Measurements from ENCODE around the gene KAZALD1.

KAZALD1 gene

DNA sequence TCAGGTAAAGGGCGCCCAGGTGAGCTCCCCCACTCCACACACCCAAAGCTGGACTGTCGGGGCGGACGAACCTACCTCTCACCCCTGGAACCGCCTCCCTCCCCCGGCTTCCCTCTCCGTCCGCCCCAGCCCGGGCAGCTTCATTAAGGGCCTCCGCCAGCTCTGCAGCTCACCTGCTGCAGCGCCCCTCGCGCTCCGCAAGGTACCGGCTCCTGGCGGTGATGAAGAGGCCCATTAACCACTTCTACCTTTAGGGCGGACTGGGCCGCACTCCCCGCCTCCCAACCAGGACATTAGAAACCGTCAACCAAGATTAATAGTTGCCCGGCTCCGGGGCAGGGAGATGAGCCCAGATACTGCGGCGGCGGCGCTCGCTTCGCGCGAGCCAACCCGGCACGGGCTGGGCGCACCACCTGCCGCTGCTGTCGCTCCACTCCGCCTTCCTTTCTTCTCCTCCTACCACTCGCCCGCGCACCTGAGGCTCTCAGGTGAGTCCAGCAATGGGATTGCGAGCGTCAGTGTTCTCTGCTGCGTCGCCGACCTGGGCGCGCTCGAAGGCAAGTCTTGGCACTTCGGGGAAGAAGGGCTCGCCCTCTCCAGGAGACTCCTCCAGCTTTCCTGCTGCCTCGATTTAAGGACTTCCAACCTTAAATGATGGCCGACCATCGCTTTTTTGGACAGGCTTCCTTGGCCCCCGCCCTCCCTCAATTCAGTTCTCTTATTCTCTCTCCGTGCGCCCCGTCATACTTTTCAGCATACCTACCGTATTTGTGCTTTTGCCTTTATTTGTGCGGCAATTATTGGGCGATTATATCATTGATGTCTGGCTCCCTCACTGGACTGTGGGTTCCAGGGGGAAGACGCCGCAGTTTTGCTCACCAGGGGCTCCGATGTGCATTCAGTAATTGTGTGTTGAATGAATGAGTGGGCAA lies 13.6 kb upstream of the KAZALD1 start:
- no peak for DNase-seq (ENCODE audit: low read depth)

DNA sequence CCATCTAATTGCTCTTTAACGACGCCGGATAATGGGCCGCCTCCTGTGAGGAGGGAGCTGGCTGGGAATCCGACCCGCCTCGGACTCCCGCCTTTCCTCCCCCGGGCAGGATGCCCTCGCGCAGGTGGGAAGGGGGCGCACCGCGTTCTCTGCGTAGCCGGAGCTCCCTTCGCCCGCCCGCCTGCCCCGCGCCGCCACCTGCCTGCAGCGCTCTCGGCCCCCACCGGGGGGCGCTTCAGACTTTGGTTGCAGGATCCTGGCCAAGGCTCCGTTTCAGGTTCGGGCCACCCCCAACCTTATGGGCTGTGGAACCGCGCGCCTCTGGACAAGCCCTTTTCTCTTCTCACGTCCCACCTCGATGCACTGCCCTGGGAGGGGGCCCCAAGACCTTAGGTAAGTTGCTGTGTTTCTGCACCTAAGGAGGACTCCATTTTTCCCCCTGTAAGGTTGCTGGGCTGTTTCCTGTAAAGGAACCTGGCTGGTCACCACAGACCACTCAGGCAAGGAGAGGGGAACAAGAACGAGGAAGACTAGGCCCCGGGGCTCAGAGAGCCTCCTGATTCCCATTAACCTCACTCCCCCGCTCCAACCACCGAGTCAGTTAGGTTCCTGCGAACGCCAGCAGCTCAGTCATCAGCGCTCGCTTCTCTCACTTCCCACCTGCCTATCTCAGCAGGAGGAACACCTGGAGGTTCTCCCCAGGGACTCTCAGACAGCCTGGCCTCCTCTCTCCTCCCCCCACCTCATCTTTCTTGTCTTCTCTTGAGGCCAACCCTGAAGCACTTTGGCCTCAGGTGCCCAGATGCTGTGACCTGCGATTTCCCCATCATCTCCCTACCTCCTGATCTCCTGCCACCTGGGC lies 11.3 kb upstream of the KAZALD1 start:
- peak; percentile 78 for DNase-seq (ENCODE audit: low read depth)

DNA sequence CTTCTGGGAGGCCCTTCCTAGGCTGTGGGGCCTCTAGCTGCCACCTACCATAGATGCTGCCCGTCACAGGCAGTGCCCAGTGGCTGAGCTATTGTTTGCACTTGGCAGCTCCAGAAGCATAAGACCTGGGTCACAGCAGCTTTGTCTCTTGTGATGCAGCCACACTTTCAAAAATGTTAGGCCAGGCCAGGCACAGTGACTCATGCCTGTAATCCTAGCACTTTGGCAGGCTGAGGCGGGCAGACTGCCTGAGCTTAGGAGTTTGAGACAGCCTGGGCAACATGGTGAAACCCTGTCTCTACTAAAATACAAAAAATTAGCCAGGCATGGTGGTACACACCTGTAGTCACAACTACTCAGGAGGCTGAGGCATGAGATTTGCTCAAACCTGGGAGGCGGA lies 9.5 kb upstream of the KAZALD1 start:
- DNase-seq (ENCODE audit: low read depth) = no peak

DNA sequence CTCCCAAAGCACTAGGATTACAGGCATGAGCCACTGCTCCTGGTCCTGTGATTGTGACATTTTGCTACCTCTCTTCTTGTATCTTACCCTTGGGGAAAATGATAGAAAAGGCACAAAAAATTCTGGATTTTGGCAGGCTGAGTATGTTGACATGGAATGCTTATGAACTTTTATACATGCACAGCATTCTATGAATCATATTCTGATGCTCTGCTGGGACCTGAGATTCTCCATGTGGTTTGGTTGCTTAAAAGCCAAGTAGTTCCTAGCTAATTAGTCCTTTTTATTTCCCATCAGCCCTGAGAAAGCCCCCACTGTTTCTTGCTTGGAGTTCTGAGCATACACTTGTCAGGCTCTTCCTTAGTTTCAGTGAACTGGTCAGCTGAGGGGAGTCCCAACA lies 8.3 kb upstream of the KAZALD1 start:
- DNase-seq (ENCODE audit: low read depth) = no peak

DNA sequence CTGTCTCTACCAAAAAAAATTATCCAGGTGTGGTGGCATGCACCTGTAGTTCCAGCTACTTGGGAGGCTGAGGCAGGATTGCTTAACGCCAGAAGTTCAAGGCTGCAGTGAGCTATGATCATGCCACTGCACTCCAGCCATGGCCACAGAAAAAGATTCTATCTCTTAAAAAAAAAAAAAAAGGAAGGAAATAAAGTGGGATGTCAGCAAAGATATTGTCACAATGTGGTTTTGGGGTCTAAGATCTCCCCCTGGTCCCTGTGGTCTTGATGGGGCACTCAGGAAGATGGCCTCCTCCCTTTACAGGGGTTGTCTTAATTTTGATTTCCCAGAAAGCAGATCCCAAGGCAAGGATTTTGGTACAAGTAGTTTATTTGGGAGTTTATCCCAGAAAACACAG lies 7.4 kb upstream of the KAZALD1 start:
- no peak for DNase-seq (ENCODE audit: low read depth)

DNA sequence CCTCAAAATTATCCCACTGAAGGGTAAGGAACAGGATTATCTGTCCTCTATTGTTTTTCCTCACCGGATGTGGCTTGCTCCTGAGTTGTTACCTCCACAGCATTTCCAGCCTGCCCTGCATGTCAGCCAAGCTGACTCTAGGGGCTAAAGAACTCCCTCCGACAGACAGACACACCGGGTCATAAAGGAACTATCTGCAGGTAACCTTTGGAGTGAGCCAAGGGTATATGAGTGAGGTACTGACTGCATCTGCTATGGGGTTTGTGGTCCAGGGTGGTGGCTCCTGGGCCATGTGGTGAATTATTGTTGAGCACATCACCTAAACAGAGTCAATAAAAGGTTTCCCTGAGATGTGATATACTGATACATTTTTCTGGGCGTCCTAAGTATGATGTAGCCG lies 6.9 kb upstream of the KAZALD1 start:
- no peak for DNase-seq (ENCODE audit: low read depth)

DNA sequence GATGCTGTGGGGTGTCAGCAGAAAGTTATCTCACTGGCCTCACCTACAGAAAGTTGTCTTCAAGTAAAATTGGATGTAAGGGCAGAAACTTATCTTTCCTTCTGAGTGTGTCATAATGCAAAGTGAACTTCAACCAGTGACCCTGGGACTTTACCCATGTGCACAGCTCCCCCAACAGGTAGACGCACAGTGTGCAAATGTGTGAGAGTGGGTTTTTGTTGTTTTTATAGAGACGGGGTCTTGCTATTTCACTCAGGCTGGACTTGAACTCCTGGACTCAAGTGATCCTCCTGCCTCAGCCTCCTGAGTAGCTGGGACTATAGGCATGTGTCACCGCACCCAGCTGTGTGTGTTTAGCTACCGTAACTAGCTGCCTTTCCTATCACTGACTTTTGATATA lies 6.4 kb upstream of the KAZALD1 start:
- DNase-seq (ENCODE audit: low read depth) = no peak

DNA sequence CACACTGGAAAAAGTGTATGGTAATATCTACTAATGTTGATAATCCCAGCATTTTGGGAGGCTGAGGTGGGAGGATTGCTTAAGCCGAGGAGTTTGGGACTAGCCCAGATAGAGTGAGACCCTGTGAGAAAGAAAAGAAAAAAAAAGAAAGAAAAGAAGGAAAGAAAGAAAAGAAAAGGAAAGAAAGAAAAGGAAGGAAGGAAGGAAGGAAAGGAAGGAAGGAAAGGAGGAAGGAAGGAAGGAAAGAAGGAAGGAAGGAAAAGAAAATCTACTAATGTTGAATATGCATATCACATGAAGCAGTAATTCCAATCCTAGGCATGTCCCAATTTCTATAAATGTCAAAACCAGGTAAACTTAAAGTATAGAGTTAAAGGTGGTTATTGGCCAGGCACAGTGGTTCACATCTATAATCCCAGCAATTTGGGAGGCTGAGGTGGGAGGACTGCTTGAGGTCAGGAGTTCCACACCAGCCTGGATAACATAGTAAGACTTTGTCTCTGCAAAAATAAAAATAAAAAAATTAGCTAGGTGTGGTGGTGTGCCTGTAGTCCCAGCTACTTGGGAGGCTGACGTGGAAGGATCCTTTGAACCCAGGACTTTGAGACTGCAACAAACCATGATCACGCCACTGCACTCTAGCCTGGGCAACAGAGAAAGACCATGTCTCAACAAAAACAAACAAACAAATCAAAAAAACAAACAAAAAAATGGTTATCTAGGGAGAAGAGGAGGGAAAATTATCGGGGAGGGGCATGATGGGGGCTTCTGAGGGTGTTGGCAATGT lies 5.2 kb upstream of the KAZALD1 start:
- no peak for DNase-seq (ENCODE audit: low read depth)

DNA sequence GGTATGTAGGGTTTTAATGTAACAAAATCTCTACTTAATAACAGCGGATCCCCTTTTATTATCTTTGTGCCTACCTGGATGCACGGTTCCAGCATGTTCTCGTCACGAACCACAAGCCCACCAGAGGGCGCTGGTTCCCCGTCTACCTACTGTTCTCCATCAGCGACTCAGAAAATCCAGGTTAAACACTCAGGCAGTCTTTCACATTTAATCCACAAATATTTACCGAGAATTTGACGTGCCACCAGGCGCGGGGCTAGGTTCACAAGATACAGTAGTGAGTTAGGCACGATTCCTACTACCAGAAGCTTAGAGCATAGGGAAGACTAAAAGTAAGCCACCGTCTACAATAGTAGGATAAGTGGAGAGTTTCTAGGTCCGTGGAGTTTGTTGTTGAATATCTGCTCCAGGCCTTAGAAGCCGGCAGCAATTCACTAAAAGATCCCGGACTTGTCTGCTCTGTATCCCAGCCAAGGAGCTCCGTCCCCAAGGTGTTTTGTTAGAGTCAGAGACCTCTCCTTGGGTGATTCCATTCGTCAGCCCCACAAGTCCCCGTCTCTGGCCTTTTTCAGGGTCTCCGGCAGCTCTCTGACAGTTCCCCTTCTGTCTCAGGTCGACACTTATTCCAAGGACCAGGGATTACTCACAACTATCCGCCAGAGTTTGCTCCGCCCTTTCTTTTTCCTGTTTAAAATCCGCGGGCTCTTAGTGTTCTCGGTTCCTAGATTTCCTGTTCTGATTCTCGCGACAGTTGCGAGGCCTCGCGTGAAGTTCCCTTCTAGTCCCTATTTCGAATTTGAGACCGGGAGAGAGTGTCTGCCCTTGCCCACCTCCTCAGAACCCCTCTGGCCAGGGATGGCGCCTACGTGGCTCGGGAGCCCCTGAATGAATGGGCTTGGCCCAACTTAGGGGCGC lies 1.5 kb upstream of the KAZALD1 start:
- DNase-seq (ENCODE audit: low read depth) = peak; percentile 94

DNA sequence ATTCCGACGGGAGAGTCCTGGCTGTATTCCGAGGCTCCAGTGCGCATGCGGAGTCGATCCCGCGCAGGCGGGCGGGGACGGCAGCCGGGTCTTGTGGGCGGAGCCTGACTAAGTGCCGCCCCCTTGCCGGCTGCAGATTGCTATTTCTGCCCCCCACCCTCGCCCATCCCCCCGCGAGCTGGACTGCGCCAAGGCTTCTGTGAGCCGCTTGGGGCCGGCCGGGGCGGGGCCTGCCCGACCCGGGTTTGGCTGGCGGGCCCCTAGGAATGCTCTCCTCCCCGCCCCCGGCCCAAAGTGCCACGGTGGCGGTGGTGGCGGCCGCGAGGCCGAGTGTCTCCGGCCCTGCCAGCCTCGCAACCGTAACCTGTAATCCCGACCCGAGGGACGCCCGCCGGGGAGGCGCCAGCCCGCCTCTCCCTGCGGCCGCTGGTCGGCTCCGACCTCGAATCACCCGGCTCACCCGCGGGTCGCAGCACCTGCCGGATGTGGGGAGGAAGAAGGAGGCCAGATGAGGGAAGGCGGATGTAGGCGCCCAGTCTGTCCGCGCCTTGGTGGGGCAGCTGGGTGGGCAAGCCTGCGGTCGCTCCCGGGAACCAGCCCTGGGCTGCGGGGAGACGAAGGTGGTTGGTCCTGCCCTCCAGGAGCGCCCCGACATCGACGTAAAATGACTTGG lies 702 bp upstream of the KAZALD1 start:
- DNase-seq (ENCODE audit: low read depth) = peak; percentile 89

DNA sequence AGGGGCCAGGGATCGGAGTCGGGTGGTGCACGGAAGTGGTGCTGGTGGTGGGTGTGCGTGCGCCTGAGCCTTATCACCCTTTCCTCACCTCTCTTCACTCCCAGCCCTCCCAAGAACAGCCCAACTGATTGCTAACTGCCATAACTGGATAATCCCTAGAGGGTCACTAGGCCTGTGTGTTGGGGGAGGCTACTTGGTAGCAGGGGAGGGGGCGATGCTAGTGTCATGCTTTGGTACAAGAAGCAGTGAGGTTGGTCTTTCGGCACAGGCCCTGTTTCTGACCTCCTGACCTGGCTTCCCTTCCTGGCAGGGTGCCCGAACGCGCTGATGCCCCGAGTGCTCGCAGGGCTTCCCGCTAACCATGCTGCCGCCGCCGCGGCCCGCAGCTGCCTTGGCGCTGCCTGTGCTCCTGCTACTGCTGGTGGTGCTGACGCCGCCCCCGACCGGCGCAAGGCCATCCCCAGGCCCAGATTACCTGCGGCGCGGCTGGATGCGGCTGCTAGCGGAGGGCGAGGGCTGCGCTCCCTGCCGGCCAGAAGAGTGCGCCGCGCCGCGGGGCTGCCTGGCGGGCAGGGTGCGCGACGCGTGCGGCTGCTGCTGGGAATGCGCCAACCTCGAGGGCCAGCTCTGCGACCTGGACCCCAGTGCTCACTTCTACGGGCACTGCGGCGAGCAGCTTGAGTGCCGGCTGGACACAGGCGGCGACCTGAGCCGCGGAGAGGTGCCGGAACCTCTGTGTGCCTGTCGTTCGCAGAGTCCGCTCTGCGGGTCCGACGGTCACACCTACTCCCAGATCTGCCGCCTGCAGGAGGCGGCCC lies 652 bp downstream of the KAZALD1 start:
- peak; percentile 38 for DNase-seq (ENCODE audit: low read depth)

DNA sequence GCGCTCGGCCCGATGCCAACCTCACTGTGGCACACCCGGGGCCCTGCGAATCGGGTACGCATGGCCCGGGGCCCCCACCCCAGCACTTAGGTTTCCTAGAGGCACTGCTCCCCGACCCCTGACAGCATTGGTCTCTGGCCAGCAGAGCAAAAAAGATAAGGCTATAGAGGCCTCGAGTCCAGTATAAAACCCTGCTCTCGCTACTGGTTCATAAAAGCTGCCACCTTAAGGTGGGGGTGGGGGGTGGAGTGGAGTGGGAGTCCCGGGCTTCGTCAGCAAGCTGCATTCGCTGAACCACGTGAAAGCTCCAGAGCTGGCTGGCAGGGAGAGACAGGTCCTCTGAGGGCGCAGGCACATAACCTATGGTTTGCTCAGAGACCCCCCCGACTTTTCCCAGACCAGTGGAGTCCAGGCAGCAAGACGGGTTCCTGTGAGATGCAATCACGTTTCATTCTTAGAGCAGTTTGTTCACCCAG lies 1.3 kb downstream of the KAZALD1 start:
- no peak for DNase-seq (ENCODE audit: low read depth)

DNA sequence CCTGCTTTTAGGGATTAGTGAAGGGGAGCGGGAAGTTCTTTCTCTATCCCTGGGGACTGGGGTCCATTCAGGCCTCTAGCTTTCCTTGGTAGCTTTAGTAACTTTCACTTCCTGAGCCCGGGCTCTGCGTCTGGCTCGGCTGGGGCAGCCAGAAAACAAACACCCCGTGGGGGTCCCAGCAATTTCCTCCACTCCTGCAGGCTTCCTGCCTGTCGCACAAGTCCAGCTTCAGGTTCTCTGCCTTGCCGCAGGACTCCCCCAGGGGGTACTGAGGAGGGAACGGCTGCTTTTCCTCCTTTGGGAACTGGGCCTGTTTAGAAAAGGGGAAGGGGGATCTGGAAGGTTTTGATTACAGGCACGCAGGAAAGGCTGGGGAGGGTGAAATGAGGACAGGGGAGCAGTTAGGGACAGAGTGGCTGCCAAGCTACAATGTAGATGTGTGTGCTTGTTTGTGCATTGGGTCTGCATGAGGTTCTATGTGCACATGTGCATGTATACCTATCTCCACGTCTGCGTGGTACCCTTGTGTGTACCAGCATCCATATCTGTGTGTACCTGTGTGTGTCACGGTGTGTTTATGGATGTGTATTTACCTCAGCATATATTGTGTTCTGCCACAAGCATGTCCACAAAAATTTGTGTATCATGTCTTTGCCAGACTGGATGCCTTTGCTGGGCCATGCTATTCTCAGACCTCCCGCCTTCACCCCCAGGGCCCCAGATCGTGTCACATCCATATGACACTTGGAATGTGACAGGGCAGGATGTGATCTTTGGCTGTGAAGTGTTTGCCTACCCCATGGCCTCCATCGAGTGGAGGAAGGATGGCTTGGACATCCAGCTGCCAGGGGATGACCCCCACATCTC lies 2.0 kb downstream of the KAZALD1 start:
- DNase-seq (ENCODE audit: low read depth) = no peak

DNA sequence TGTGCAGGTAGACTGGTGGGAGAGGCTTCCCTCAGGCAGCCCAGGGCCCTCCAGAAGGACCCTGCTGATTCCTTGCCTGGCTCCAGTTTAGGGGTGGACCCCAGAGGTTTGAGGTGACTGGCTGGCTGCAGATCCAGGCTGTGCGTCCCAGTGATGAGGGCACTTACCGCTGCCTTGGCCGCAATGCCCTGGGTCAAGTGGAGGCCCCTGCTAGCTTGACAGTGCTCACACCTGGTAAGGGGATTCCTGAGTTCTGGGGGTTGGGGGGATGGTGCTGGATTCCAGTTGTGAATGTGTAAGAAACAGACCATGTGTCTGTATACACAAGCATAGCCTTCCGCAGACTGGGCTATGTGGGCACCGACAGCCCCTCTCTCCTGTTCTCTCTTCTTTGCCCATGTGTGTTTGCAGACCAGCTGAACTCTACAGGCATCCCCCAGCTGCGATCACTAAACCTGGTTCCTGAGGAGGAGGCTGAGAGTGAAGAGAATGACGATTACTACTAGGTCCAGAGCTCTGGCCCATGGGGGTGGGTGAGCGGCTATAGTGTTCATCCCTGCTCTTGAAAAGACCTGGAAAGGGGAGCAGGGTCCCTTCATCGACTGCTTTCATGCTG lies 2.7 kb downstream of the KAZALD1 start:
- DNase-seq (ENCODE audit: low read depth) = no peak

DNA sequence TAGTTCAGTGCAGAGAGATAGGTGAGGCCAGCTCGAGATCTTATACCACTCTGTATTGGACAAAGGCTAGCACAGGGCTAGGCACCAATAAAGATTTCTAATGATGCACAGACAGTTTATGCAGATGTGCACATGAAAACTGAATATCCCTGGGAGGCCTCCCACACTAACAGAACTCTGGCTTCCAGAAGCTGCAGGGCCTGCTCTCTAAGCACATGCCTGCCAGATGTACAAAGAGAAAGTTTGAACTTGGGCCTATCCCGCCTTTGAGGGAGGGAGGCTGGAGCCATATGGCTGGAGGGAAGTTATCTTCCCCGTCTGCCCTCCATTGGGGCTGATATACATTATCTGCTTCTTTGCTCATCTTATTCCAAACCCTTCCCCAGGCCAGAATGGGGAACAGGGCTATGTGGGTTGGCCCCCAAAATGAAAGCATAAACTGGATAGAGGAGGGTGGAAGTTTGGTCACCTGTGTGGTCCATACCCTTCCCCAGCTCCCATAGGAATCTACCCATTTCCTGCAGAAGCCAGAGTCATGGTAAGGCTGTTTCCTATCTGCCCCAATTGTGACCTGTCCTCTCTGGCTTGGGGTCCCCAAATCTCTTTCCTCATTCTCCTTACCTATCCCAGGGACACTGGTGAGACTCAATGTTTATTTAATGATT lies 3.8 kb downstream of the KAZALD1 start:
- no peak for DNase-seq (ENCODE audit: low read depth)

DNA sequence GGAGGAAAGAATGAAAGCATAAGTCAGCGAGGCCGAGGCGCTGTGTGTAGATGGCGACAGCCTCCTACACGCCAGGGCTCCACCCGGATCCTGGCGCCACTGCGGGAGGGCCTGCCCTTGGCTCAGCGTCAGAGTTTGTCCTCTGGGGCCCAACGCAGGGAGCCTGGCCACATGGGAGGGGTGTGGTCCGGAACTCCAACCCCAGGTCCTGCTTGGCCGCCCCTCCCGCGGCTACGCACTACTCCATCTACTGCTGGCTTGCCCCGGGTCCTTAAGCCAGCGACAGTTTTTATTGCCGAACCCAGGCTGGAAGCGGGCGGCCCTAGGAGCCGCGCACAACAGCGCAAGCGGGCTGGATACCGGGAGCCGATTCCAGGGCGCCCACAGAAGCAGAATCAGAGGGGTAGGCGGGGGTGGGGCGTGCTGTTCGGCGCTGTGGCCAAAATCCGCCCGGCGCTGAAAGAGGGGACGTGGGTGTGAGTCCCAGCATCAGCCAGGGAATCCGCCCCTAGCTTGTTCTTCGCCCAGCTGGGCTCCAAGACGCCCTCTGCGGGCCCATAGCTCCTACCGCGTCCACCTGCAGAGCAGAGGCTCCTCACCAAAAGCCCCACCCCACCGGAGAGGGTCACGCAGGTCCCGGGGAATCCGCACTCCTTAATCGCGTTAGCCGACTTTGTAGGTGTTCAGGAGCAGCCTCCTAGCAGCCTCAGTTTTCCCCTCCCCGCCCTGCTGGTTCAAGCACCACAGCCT lies 4.5 kb downstream of the KAZALD1 start:
- peak; percentile 33 for DNase-seq (ENCODE audit: low read depth)

DNA sequence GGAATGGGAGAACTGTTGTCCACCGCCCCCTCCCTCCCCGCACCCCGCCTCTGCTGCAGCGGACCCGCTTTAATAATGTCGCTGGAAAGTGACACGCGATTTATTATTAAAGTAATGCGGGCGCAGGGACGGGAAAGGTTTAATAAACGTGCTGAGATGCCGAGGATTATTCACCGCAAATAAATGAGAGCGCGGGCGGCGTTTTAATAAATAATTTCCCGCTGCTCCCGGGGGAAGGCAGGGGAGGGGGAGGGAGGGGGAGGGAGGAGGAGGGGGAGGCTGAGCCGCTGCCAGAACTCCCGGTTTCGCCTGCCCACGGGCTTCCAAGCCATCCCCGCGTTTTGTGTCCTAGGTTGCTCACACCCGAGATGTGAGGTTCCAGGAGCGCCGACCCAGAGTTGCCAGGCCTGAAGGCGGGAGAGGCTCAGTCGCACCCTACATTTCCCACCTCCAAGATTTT lies 5.1 kb downstream of the KAZALD1 start:
- no peak for DNase-seq (ENCODE audit: low read depth)

All from activated T-cell treated with anti-CD3 and anti-CD28 coated beads for 1 hour (primary cell).